ENCODE data around the gene KCNN1. TPM values are rescaled to one million over a fixed set of nuclear protein-coding genes. Genes with fewer than 3 reads are reported as not detected.
"Not testable (repeated sequence)": the region's sequence is repeated elsewhere in the genome, so short reads cannot be mapped to it uniquely, and the experiment has no call there.

The KCNN1 gene
- total RNA-seq (2021) = 8.4 and 9.2 TPM in 2 replicates
- long read RNA-seq, partial matches to known transcripts = 2 of 15 reads
- long read RNA-seq, other reads (novel, unspliced or antisense) = 13 of 15 reads

GRCh38 chr19:17966550-17967256, at the start of gene KCNN1:
KCNN1 (plus strand) TSS chr19:17967107; CDS start chr19:17973889, 6,782 bp downstream.
- H2BK120ac ChIP-seq (ENCODE audit: low read depth, low read length, poor library complexity, severe bottlenecking) = no peak within 1 kb of the TSS
- H3K27ac ChIP-seq (ENCODE audit: insufficient read length, low read depth, low read length) = no peak within 1 kb of the TSS
- H4K8ac ChIP-seq (replicated peaks; ENCODE audit: insufficient read length, low read depth, low read length) = no peak within 1 kb of the TSS
- H2AFZ ChIP-seq (ENCODE audit: low read length) = no peak within 1 kb of the TSS
- no CpG with 5 or more reads among the region's 59 CpGs for WGBS (ENCODE audit: extremely low coverage, insufficient read length, low lambda C conversion rate)
- H3K23me2 ChIP-seq (ENCODE audit: insufficient read length, low read depth, low read length, poor library complexity, severe bottlenecking) = peaks cover 10% of the 10 kb centered on the region
- H3K9me3 Mint-ChIP-seq = no peaks in the 10 kb centered on the region
- H3K4me2 ChIP-seq (ENCODE audit: insufficient read depth, insufficient read length, low read length) = peak within 1 kb of the TSS; percentile 56
- peak within 1 kb of the TSS in 1 of 3 experiments; percentile 39; a peak in 1 of 7 replicates for H3K27ac Mint-ChIP-seq
- peak within 1 kb of the TSS; percentile 69 for H3K14ac ChIP-seq (ENCODE audit: insufficient read depth, low read length)
- H3K27me3 Mint-ChIP-seq (ENCODE audit: low read depth) = peaks cover 40% of the 10 kb centered on the region
- H2AK5ac ChIP-seq (ENCODE audit: insufficient read length, low read length) = no peak within 1 kb of the TSS
- no peak within 1 kb of the TSS for H3K23ac ChIP-seq (ENCODE audit: insufficient read length, low read depth, low read length)
- H3K56ac ChIP-seq (ENCODE audit: insufficient read length, low read depth, low read length) = no peak within 1 kb of the TSS
- H3K9ac ChIP-seq (ENCODE audit: extremely low read depth, insufficient read length, low read length) = no peak within 1 kb of the TSS
- peak within 1 kb of the TSS; percentile 40 for H3K18ac ChIP-seq (ENCODE audit: insufficient read length, low read depth, low read length)
- no peaks in the 10 kb centered on the region for H3K79me1 ChIP-seq (ENCODE audit: insufficient read depth, low read depth, low read length, poor library complexity, severe bottlenecking)
- no peak within 1 kb of the TSS; the same call in 1 of the 2 replicates for H2BK15ac ChIP-seq (ENCODE audit: low read depth, low read length)
- DNase-seq = no peak
- no peak within 1 kb of the TSS for H3T11ph ChIP-seq (ENCODE audit: low read length)
- no peaks in the 10 kb centered on the region for H3K36me3 Mint-ChIP-seq (ENCODE audit: insufficient read depth in 1 of 3, low read depth in 3 of 3)
- H2BK5ac ChIP-seq (ENCODE audit: insufficient read length, low read length) = no peak within 1 kb of the TSS
- H3K4me1 ChIP-seq (ENCODE audit: insufficient read depth, low read length) = no peaks in the 10 kb centered on the region; the same call in 1 of the 2 replicates
- H4K91ac ChIP-seq (ENCODE audit: insufficient read length, low read depth, low read length) = no peak within 1 kb of the TSS
- no peak for TF ChIP-seq CTCF (conservative IDR thresholded peaks at IDR 0.05)
- H2BK20ac ChIP-seq (ENCODE audit: low read depth, low read length, poor library complexity, severe bottlenecking) = no peak within 1 kb of the TSS
- H2BK12ac ChIP-seq (ENCODE audit: insufficient read length, low read depth, low read length) = no peak within 1 kb of the TSS
- H4K20me1 ChIP-seq (ENCODE audit: control insufficient read depth, insufficient read depth, insufficient read length) = no peaks in the 10 kb centered on the region
- H3K9me3 ChIP-seq (ENCODE audit: control insufficient read depth, low read depth, low read length) = no peaks in the 10 kb centered on the region
- peak within 1 kb of the TSS; percentile 77 to 93 for H3K4me3 Mint-ChIP-seq
- H3K27me3 ChIP-seq (ENCODE audit: insufficient read depth, low read length) = no peaks in the 10 kb centered on the region; the same call in 1 of the 2 replicates
- peaks cover 25 to 33% of the 10 kb centered on the region in 2 experiments for H3K4me1 Mint-ChIP-seq
- no peak within 1 kb of the TSS for H3K4ac ChIP-seq (ENCODE audit: low read depth, low read length)
- no peaks in the 10 kb centered on the region for H3K79me2 ChIP-seq (ENCODE audit: insufficient read depth, low read length)
- no peak within 1 kb of the TSS for H4K5ac ChIP-seq (ENCODE audit: insufficient read length, low read depth, low read length)

DNA sequence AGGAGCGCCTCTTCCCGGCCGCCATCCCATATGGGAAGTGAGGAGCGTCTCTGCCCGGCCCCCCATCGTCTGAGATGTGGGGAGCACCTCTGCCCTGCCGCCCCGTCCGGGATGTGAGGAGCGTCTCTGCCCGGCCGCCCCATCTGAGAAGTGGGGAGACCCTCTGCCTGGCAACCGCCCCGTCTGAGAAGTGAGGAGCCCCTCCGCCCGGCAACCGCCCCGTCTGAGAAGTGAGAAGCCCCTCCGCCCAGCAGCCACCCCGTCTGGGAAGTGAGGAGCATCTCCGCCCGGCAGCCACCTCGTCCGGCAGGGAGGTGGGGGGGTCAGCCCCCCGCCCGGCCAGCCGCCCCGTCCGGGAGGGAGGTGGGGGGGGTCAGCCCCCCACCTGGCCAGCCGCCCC, 48.8 kb upstream of the KCNN1 start:
- not testable (repeated sequence) for H2AK5ac ChIP-seq (ENCODE audit: insufficient read length, low read length); H4K5ac ChIP-seq (ENCODE audit: insufficient read length, low read depth, low read length); H2BK5ac ChIP-seq (ENCODE audit: insufficient read length, low read length); H3K23me2 ChIP-seq (ENCODE audit: insufficient read length, low read depth, low read length, poor library complexity, severe bottlenecking); H3K14ac ChIP-seq (ENCODE audit: insufficient read depth, low read length); H3K4me2 ChIP-seq (ENCODE audit: insufficient read depth, insufficient read length, low read length); H3K27me3 ChIP-seq (ENCODE audit: insufficient read depth, low read length); H3T11ph ChIP-seq (ENCODE audit: low read length); H4K20me1 ChIP-seq (ENCODE audit: control insufficient read depth, insufficient read depth, insufficient read length); H3K27me3 Mint-ChIP-seq (ENCODE audit: low read depth); H3K4me3 Mint-ChIP-seq; H3K9ac ChIP-seq (ENCODE audit: extremely low read depth, insufficient read length, low read length); H2BK20ac ChIP-seq (ENCODE audit: low read depth, low read length, poor library complexity, severe bottlenecking); H3K4me1 ChIP-seq (ENCODE audit: insufficient read depth, low read length); H3K18ac ChIP-seq (ENCODE audit: insufficient read length, low read depth, low read length); H3K9me3 ChIP-seq (ENCODE audit: control insufficient read depth, low read depth, low read length); H3K79me1 ChIP-seq (ENCODE audit: insufficient read depth, low read depth, low read length, poor library complexity, severe bottlenecking); H3K4ac ChIP-seq (ENCODE audit: low read depth, low read length); H4K8ac ChIP-seq (replicated peaks; ENCODE audit: insufficient read length, low read depth, low read length); H2BK12ac ChIP-seq (ENCODE audit: insufficient read length, low read depth, low read length); H3K23ac ChIP-seq (ENCODE audit: insufficient read length, low read depth, low read length); H2BK120ac ChIP-seq (ENCODE audit: low read depth, low read length, poor library complexity, severe bottlenecking); H4K91ac ChIP-seq (ENCODE audit: insufficient read length, low read depth, low read length); H2BK15ac ChIP-seq (ENCODE audit: low read depth, low read length); H2AFZ ChIP-seq (ENCODE audit: low read length); H3K4me1 Mint-ChIP-seq; DNase-seq; H3K27ac Mint-ChIP-seq; H3K79me2 ChIP-seq (ENCODE audit: insufficient read depth, low read length); H3K27ac ChIP-seq (ENCODE audit: insufficient read length, low read depth, low read length); H3K56ac ChIP-seq (ENCODE audit: insufficient read length, low read depth, low read length)
- peaks cover 3 to 10% (median 7%) of the 10 kb centered on the region in 3 experiments; a peak in 5 of 7 replicates for H3K36me3 Mint-ChIP-seq (ENCODE audit: insufficient read depth in 1 of 3, low read depth in 3 of 3)
- peaks cover 34 to 36% of the 10 kb centered on the region in 2 experiments for H3K9me3 Mint-ChIP-seq
- WGBS (ENCODE audit: extremely low coverage, insufficient read length, low lambda C conversion rate) = no CpG with 5 or more reads among the region's 30 CpGs

All from H9 (cell line).